Stimulated activated CD8-positive, alpha-beta memory T cell treated with anti-CD3 and anti-CD28 coated beads, Interleukin-2, amount 100 ng/mL, for 1 hour (primary cell): Measurements from ENCODE around the gene SLC6A17.

ENCODE experiments used
- DNase-seq, 2 donors: peaks; one replicate each; pipeline ENCODE4 v3.0.0-alpha.2; 2020; ENCODE audit warnings: low read depth in 2 of 2

Gene SLC6A17

DNA sequence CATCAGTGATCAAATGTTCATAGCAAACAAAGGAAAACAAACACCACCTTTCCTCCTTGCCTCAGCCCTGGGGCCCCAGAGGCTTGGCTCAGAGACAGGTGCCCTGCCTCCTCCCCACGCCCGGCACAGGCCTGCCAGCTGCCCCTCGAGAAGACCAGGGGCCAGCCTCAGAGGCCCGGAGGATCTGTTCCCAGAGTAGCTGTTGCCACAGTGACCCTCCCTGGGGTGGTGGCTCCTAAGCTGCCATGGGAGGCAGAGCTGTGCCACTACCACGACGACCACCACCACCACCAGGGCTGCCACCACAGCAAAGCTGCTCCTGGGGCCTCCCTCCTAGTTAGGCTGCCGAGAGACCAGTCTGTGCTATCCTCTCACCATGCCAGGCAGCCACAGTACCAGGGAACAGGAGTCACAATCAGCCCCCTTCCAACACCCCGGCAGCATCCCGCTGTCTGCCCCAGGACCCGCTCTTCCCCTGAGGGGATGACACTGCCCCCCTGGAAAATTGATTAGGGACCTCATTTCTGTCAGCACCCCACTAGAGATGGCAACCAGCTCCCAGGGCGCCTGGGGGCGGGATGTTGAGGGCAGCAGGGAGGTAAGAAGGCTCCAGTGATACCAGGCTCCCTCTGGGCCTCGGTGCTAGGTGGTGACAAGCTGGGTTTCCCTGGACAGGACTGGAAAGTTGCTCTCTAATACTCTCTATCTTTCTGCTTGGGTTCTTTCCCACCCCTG lies 90.3 kb downstream of the SLC6A17 start:
- DNase-seq = no peak

DNA sequence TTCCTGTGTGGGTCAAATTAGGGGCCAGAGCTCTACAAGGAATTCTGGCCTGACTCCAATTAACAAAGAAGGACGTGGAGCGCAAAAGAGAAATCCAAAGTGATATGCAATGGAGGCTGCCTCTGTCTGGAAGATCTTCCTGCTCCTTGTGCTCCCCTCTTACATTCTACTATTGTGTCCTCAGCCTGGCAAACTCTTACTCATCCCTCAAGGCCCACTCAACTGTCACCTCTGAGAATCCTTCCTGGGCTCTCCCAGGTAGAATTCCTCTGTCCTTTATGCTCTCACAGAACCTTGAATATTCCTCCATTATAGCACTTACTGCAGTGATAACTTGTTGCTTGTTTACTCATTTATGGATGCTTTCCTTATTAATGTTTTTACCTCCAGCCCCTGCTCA lies 91.2 kb downstream of the SLC6A17 start:
- DNase-seq = no peak

DNA sequence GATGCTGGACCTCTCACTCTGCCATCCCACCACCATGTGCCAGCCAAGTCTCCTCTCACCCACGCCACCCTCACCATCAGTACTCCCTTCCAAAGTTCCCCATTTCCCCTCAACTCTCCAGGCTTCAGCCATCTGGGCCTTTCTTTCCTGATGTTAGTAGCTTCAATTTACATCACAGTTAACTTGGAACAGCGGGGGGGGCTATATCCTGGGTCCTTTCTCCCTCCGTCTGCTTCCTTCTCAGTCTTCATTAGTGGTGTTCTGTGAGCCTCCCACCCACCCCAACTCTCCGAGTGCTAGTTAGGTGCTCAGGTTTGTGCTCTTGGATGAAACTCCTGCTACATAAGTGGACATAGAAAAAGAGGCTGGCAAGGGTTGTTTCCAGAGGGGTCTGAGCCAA lies 91.8 kb downstream of the SLC6A17 start:
- no peak for DNase-seq

DNA sequence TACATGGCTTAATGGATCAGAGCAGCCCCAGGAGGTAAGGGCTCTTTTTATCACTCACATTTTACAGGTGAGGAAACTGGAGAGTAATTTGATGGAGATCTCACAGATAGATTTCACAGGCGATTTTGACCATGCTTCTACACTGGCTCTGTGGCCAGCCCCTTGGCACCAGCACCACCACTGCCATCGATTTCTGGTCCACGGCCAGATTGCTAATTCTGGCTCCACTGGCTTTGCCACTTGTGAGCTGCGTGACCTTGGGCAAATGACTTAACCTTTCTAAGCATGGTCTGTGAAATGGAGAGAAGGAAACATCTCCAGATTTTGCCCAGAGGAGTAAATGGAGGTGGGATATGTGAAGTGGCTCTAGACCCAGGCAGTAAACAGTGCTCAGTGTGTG lies 92.4 kb downstream of the SLC6A17 start:
- DNase-seq = no peak

DNA sequence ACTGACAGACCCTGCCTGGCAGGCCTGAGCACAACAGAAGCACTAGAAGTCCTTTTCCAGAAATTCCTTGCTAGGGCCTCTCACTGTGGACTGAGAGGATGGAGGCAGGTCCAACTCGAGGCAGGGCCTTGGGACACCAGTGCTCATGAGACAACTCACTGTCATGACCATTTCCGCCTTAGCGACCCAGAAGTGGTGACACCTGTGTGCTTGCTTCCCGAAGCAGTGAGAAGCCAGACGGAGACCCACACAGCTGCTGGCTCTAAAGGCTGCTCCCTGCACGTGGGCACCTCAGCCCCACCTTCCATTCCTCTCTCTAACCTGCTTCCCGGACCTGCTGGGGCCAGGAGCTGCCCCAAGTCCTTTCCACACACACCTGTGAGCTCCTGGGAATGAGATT lies 92.9 kb downstream of the SLC6A17 start:
- DNase-seq = no peak

DNA sequence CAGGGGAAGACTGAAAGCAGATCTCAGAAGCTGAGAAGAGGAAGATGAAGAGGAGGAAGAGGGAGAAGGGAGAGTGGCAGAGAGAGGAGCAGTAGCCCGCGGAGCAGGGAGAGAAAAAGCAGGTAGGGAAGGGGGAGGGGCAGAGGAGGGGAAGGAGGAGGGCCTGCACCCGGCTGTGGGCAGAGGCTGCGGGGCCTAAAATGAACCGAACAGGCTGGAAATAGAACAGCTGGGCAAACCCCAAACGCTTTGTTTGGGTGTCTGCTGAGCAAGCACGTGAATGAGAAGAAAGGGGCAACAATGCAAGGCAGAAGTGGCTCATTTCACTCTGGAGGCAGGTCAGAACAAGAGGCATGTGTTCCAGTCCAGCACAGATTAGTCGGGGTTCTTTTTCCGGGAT lies 93.3 kb downstream of the SLC6A17 start:
- DNase-seq = no peak

DNA sequence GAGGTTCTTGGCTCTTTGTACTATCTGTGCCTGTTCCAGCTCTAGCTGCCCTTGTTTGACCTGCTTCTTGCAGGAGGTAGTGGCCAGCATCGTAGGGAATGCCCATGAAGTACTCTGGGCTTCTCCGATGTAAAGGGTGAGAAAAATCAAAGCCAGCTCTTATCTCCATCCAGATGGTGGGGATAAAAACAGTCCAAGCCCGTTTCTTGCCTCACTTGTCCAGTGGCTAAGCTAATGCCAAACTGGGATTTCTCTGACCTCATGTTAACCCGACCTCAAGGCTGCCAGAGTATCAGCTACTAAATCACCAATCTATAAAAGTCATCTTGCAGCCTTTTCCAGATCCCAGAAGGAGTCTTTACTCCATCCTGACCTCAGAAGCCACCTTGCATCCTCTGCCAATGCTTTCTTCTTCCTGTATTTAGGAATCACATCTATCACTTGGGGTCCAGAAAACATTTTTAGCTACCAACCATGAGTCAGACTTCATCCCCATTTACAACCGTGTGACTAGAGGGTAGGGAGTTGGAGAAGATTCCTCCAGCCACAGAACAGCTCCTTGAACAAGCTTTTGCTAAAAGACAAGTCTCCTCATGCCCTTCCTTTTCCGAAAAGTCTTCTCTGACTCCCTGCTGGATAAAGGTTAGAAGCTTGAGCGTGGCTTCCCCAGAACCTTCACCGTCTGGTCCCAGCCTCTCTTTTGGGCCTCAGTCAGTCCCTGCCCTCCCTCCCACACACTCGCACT lies 95.8 kb downstream of the SLC6A17 start:
- no peak for DNase-seq

DNA sequence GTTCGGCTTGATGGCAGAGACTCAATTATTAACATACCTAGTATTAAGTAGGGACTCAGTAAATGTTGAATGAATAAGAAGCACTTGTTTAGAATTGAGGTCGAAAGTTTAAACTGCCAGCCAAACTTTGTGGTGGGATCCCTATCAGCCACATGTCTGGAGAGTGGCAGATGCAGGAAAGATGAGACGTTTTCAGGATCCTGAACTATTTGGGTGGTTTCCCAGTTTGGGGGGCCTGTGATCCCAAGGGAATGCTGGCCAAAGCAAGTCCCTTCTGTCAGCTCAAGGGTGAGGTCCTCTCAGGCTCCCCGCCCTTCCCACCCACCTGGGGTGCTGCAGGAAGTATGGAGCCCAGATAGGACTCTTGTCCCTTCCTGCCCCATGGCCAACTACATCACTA lies 98.5 kb downstream of the SLC6A17 start:
- no peak for DNase-seq

DNA sequence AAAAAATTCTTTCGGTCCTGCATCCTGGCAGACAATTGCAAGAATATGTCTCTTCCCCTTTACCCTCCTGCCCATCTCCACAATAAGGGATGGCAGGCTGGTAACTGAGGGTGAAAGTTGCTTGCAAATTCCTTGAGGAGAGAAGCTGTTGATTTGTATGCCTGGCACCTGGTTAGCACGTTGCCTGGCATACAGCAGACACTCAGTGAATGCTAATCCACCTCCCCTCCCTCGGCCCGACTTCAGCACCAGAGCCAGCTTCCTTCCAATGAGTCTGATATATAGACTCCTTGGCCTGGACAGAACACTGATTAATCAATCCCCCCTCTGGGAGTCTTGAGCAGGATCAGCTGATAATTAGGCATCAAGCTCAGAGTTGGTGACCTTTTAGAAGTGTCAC lies 99.0 kb downstream of the SLC6A17 start:
- DNase-seq = no peak

DNA sequence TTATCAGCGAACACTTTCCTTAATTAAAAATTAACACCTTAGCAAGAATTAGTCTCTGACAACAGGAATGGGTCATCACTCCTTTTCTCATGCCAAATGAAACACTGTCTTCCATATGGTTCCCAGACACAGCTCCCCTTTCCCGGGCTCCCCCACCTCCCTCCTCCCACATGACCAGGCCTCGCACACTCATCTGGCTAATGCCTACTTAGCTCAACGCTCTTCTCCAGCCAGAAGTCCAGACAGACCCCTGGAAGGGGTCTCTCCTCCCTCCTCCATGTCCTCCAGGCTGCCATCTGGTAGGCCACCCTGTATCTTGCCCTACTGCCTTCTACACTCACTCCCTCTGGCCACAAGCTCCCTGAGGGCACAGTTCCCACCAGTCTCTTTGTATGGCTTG lies 99.7 kb downstream of the SLC6A17 start:
- no peak for DNase-seq

DNA sequence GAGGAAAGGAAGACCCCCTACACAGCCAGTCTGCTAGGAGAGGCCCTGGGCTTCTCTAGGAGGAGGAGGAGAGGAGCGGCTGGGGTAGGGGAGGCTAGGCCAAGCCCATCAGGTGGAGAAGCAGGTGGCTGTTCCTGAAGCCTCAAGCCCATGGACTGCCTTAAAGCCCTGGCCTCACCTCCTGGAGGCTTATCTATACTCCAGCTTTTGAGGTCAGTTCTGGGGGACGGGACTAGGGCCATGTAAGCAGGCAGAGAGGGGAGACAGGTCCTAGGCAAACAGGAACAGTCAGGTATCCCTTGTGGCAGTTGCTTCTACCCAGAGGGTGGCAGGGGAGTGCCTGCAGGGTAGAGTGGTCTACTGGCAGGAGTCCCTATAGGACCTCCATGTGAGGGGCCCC lies 100.5 kb downstream of the SLC6A17 start:
- no peak for DNase-seq
